DND-41 (cell line): ENCODE measurements around the gene MAGI1.

Experiments used
- ATAC-seq: fragments of 200-7000 bp; cut with Tn5 transposase; 3 replicates; pipeline ENCODE4 v1.9.1; 2021; ENCODE audit warnings: low read depth; ENCODE audit not compliant: insufficient read depth
- DNase-seq: peaks from one replicate; pipeline ENCODE4 v3.0.0-alpha.2; 2020
- H2AFZ ChIP-seq: 2 replicates; pipeline ENCODE4 v1.6.0; 2012; ENCODE audit warnings: low read depth, low read length
- H3K27ac ChIP-seq: 2 replicates; pipeline ENCODE4 v1.5.1; 2012; ENCODE audit warnings: low read length, inconsistent platforms
- H3K27me3 ChIP-seq: fragments of 200-600 bp; sonication (generic); 2 replicates; pipeline ENCODE4 v1.6.0; 2012; ENCODE audit warnings: low read length, mild to moderate bottlenecking, inconsistent platforms; ENCODE audit not compliant: insufficient read depth, poor library complexity
- H3K36me3 ChIP-seq: 2 replicates; pipeline ENCODE4 v1.5.1; 2012; ENCODE audit warnings: low read length, inconsistent platforms; ENCODE audit not compliant: insufficient read depth
- H3K4me1 ChIP-seq: 2 replicates; pipeline ENCODE4 v1.5.1; 2012; ENCODE audit warnings: mild to moderate bottlenecking, low read length; ENCODE audit not compliant: insufficient read depth
- H3K4me2 ChIP-seq: 2 replicates; pipeline ENCODE4 v1.6.0; 2012; ENCODE audit warnings: mild to moderate bottlenecking, moderate library complexity, low read length, inconsistent platforms; ENCODE audit not compliant: insufficient read depth
- H3K4me3 ChIP-seq, 2 experiments: fragments of 200-600 bp in 1 of 2; shearing (Covaris generic) in 1 of 2; 2 replicates each; pipeline ENCODE4 v1.5.1; 2012 to 2016; ENCODE audit warnings: inconsistent platforms in 2 of 2, low read length in 2 of 2, mild to moderate bottlenecking in 2 of 2, low read depth in 1 of 2, moderate library complexity in 1 of 2
- H3K79me2 ChIP-seq: 2 replicates; pipeline ENCODE4 v1.6.0; 2012; ENCODE audit warnings: low read length, inconsistent platforms; ENCODE audit not compliant: insufficient read depth
- H3K9ac ChIP-seq: 2 replicates; pipeline ENCODE4 v1.6.0; 2012; ENCODE audit warnings: low read depth, mild to moderate bottlenecking, inconsistent platforms, low read length, moderate library complexity
- H3K9me3 ChIP-seq: 2 replicates; pipeline ENCODE4 v1.5.1; 2012; ENCODE audit warnings: low read length, moderate library complexity, mild to moderate bottlenecking, inconsistent platforms; ENCODE audit not compliant: insufficient read depth, severe bottlenecking
- H4K20me1 ChIP-seq: 2 replicates; pipeline ENCODE4 v1.6.0; 2012; ENCODE audit warnings: low read length; ENCODE audit not compliant: insufficient read depth
- CTCF ChIP-seq: IDR thresholded peaks from 2 replicates; pipeline ENCODE4 v1.5.1; 2012; ENCODE audit warnings: borderline replicate concordance, low read length, moderate library complexity, mild to moderate bottlenecking; ENCODE audit not compliant: poor library complexity, severe bottlenecking; ENCODE audit errors: extremely low read depth
- EZH2 ChIP-seq: IDR thresholded peaks from 3 replicates; pipeline ENCODE4 v1.6.1; 2012; ENCODE audit warnings: borderline replicate concordance, low read depth, mild to moderate bottlenecking, moderate library complexity, low read length, inconsistent platforms; ENCODE audit not compliant: severe bottlenecking

The MAGI1 gene

GRCh38 chr3:65788461-65788860, 250.3 kb downstream of the MAGI1 start:
- H3K4me3 ChIP-seq = no peak overlapping the region
- no peaks in the 10 kb centered on the region for H3K27me3 ChIP-seq
- H4K20me1 ChIP-seq = no peaks in the 10 kb centered on the region
- H3K4me1 ChIP-seq = no peaks in the 10 kb centered on the region
- H3K4me2 ChIP-seq = no peak overlapping the region
- DNase-seq = no peak
- no peak overlapping the region for H3K27ac ChIP-seq
- no peak for TF ChIP-seq EZH2
- no peak overlapping the region for H3K9ac ChIP-seq
- H3K9me3 ChIP-seq = no peaks in the 10 kb centered on the region
- no peak for ATAC-seq
- no peak overlapping the region for H2AFZ ChIP-seq
- H3K79me2 ChIP-seq = no peaks in the 10 kb centered on the region
- H3K36me3 ChIP-seq = no peaks in the 10 kb centered on the region

- H3K9me3 ChIP-seq = no peaks in the 10 kb centered on the region
- DNase-seq (no peak), ATAC-seq (no peak)
- H2AFZ ChIP-seq = no peak overlapping the region
- no peaks in the 10 kb centered on the region for H4K20me1 ChIP-seq
- TF ChIP-seq EZH2 (no peak), CTCF (no peak)
- H3K27me3 ChIP-seq = no peaks in the 10 kb centered on the region
- H3K9ac ChIP-seq = no peak overlapping the region
- H3K27ac ChIP-seq = no peak overlapping the region
- H3K4me3 ChIP-seq = no peak overlapping the region
- H3K79me2 ChIP-seq = no peaks in the 10 kb centered on the region
- no peaks in the 10 kb centered on the region for H3K36me3 ChIP-seq
- H3K4me1 ChIP-seq = no peaks in the 10 kb centered on the region
- H3K4me2 ChIP-seq = no peak overlapping the region
Observed at GRCh38 chr3:65787827-65788226, 250.9 kb downstream of the MAGI1 start.

GRCh38 chr3:65787340-65787739, 251.4 kb downstream of the MAGI1 start:
- Histone ChIP-seq H3K27me3 (no peaks in the 10 kb centered on the region), H3K27ac (no peak overlapping the region), H3K9ac (no peak overlapping the region), H3K4me2 (no peak overlapping the region), H3K9me3 (no peaks in the 10 kb centered on the region), H2AFZ (no peak overlapping the region), H3K4me3 (no peak overlapping the region), H4K20me1 (no peaks in the 10 kb centered on the region), H3K79me2 (no peaks in the 10 kb centered on the region), H3K36me3 (no peaks in the 10 kb centered on the region), H3K4me1 (no peaks in the 10 kb centered on the region)
- TF ChIP-seq CTCF (no peak), EZH2 (no peak)
- DNase-seq = no peak
- no peak for ATAC-seq

- no peak overlapping the region for H3K27ac ChIP-seq
- H3K4me2 ChIP-seq = no peak overlapping the region
- no peak overlapping the region for H3K4me3 ChIP-seq
- TF ChIP-seq CTCF (no peak), EZH2 (no peak)
- no peak overlapping the region for H2AFZ ChIP-seq
- H4K20me1 ChIP-seq = no peaks in the 10 kb centered on the region
- no peaks in the 10 kb centered on the region for H3K9me3 ChIP-seq
- no peaks in the 10 kb centered on the region for H3K36me3 ChIP-seq
- no peak for DNase-seq
- H3K27me3 ChIP-seq = no peaks in the 10 kb centered on the region
- no peak overlapping the region for H3K9ac ChIP-seq
- no peaks in the 10 kb centered on the region for H3K4me1 ChIP-seq
- H3K79me2 ChIP-seq = no peaks in the 10 kb centered on the region
- ATAC-seq = no peak
Observed at GRCh38 chr3:65786890-65787289, 251.8 kb downstream of the MAGI1 start.
